NCI-H446 (cell line): ENCODE data around the gene RGMB.

ENCODE experiments used
- DNase-seq, 2 experiments: peaks; one replicate each; lab custom pipeline; 2025; lab: John Stamatoyannopoulos, UW

The RGMB gene

DNA sequence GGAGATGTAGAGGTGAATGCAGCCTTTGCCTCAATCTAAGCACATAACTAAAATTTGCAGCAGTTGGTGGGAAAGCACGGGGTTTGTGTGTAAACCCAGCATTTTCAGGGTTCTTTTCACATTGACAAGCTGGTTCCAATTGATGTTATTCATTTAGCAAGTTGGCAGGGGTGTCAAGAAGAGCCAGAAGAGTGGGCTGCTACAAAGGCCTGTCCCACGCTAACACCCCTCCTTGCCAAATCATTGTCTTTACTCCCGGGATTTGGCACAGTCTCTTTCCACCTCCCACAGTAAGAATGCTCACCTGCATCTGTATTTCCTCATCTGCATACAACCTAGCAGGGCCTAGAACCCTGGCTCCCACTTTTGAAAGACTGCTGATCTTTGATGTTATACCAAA lies 11.8 kb downstream of the RGMB start:
- DNase-seq = no peak

DNA sequence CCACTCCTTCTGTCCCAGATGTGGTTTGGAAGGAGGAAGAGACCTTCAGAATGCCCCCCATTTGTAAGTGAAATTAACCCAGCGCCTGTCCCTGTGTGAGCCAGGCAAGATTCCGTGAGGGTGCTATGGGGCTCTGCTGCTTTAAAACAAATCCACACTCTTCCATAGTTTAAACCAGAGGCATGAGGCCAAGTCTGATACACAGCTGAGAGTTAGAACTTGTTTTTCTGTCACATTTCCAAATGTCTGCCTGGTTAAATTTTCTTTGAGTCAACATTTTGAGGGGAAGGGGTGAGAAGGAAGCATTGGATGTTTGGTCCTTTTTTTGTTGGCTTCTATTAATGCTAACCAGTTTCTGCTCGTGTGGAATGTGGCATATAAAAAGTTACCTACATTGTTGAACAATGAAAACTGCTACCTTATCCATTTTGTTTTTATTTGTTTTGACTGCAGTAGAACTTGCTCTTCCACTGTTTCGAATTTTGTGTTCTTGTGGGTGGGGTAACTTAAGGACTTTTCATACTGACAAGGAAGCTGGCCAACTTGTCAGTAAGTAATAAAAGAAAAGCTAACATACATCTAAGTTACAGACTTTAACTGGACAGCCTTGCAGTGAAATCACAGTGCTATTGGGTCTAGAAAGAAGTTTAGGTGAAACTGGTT lies 12.9 kb downstream of the RGMB start:
- DNase-seq = no peak

- DNase-seq = no peak
These were observed 13.8 kb downstream of the RGMB start for GRCh38 chr5:98787131-98787719.

GRCh38 chr5:98789029-98789428 lies 15.6 kb downstream of the RGMB start:
- no peak for DNase-seq

GRCh38 chr5:98791001-98791519 lies 17.6 kb downstream of the RGMB start:
- DNase-seq = no peak

GRCh38 chr5:98791898-98792580 lies 18.6 kb downstream of the RGMB start:
- DNase-seq = no peak

GRCh38 chr5:98793223-98793622 lies 19.8 kb downstream of the RGMB start:
- DNase-seq = no peak

- no peak for DNase-seq
These were observed 20.5 kb downstream of the RGMB start for GRCh38 chr5:98794001-98794400.

- no peak for DNase-seq
These were observed 21.1 kb downstream of the RGMB start for GRCh38 chr5:98794414-98795080.

- no peak for DNase-seq
These were observed 21.8 kb downstream of the RGMB start for GRCh38 chr5:98795243-98795642.

- peak in 1 of 2 experiments; percentile 44 for DNase-seq
These were observed 22.9 kb downstream of the RGMB start for GRCh38 chr5:98796197-98796972.

GRCh38 chr5:98798371-98798770 lies 24.9 kb downstream of the RGMB start:
- DNase-seq = no peak

DNA sequence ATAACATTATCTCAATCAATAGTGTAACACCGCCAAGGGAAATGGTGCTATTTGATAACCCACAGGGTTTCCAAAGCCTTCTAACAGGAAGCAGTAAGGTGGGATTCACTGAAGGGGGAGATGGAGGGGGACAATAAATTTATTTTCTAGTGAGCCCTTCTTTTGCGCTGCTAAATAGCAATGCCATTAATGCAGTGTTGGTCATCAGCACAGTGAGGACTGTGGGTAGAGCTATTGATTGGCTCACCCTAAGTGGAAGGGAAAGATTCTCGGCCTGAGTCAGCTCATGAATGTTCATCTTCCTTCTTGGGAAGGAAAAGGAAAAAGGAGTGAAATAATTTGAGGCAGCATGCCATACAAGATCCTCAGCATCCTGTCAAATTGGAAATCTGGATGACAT lies 25.4 kb downstream of the RGMB start:
- DNase-seq = no peak

- DNase-seq = no peak
These were observed 30.6 kb downstream of the RGMB start for GRCh38 chr5:98804066-98804465.

DNA sequence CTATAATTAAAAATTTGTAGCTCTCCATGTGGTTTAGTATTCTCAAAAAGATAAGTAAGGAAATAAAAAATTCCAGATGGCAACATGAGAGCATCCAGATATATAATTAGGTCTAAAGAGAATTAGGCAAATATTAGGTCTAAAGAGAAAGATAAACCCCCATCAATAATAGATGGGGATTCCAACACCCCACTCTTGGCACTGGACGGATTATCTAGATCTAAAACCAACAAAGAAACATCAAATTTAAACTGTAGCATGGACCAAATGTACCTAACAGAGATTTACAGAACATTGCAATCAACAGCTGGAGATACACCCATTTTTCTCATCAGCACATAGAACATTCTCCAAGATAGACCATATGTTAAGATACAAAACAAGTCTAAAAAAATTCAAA lies 31.6 kb downstream of the RGMB start:
- no peak for DNase-seq

DNA sequence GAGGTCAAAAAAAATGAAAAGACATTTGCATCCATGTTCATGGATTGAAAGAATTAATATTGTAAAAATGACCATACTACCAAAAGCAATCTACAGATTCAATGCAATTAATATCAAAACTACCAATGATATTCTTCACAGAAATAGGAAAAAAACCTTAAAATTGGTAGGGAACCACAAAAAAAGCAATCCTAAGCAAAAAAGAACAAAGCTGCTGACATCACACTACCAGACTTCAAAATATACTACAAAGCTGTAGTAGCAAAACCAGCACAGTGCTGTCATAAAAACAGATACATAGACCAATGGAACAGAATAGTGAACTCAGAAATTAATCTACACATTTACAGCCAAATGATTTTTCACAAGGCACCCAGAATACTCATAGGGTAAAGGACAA lies 34.3 kb downstream of the RGMB start:
- no peak for DNase-seq

DNA sequence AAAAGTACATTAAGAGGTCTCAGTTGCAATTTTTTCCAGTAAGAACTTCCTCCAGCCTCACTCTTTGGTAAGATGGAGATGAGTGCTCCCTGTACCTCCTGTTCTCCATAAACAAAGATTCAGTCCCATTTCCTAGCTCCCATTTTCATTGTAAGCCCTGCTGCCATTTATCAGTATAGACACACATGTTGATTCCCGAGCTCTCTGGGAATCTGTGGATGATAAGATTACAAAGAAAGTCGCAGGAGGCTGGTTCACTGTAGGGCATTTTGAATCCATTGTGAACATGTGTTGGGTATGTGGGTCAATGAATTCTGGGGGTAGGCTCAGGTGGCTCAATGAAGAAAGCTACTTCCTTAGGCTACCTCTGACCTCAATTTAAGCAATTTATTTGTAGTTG lies 36.7 kb downstream of the RGMB start:
- no peak for DNase-seq

GRCh38 chr5:98813755-98814154 lies 40.3 kb downstream of the RGMB start:
- DNase-seq = no peak

- peak in 1 of 2 experiments; percentile 28 for DNase-seq
These were observed 43.2 kb downstream of the RGMB start for GRCh38 chr5:98816582-98817222.

- DNase-seq = no peak
These were observed 52.3 kb downstream of the RGMB start for GRCh38 chr5:98825582-98826375.

- DNase-seq = peak in 1 of 2 experiments; percentile 66
These were observed 53.7 kb downstream of the RGMB start for GRCh38 chr5:98827161-98827560.
